Ishikawa (cell line): Measurements from ENCODE around the gene TGM2.

Source experiments
- CREB1 ChIP-seq: IDR thresholded peaks from 2 replicates; pipeline ENCODE4 v1.6.1; 2012; ENCODE audit warnings: low read depth
- EGR1 ChIP-seq: IDR thresholded peaks from 2 replicates; pipeline ENCODE4 v1.6.1; 2012
- EP300 ChIP-seq: IDR thresholded peaks from 2 replicates; pipeline ENCODE4 v1.6.1; 2012; ENCODE audit warnings: borderline replicate concordance
- FOXM1 ChIP-seq: IDR thresholded peaks from 2 replicates; pipeline ENCODE4 v1.6.1; 2012; ENCODE audit warnings: low read depth, borderline replicate concordance
- NFIC ChIP-seq: IDR thresholded peaks from 2 replicates; pipeline ENCODE4 v1.6.1; 2012
- TAF1 ChIP-seq: IDR thresholded peaks from 2 replicates; pipeline ENCODE4 v1.6.1; 2012; ENCODE audit warnings: low read depth, mild to moderate bottlenecking
- TCF12 ChIP-seq: IDR thresholded peaks from 2 replicates; pipeline ENCODE4 v1.6.1; 2012; ENCODE audit warnings: low read depth
- YY1 ChIP-seq: IDR thresholded peaks from 2 replicates; pipeline ENCODE4 v1.6.1; 2012; ENCODE audit warnings: low read depth
- TF ChIP-seq, protein P1 (sequence below): IDR thresholded peaks from 2 replicates; pipeline ENCODE4 v1.6.1; 2012; ENCODE audit warnings: low read depth, mild to moderate bottlenecking
- TF ChIP-seq, protein P2 (sequence below): IDR thresholded peaks from 2 replicates; pipeline ENCODE4 v1.6.1; 2012

DNA sequence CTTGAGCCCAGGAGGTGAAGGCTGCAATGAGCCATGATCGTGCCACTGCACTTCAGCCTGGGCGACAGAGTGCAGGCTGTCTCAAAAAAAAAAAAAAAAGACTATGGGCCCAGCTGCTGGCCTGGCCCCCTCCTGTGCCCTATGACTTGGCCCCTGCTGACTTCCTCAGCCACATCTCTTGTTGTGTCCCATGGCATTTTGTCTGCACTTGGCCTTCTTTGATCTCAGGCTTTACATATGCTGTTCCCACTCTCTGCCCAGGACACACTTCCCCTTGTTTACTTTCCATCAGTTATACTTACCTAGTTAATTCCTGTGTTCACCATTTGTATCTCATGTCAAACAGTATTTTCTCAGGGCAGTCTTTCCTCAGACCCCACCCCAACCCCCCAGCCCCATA lies 87.0 kb downstream of the TGM2 start:
- TF ChIP-seq, protein P1, sequence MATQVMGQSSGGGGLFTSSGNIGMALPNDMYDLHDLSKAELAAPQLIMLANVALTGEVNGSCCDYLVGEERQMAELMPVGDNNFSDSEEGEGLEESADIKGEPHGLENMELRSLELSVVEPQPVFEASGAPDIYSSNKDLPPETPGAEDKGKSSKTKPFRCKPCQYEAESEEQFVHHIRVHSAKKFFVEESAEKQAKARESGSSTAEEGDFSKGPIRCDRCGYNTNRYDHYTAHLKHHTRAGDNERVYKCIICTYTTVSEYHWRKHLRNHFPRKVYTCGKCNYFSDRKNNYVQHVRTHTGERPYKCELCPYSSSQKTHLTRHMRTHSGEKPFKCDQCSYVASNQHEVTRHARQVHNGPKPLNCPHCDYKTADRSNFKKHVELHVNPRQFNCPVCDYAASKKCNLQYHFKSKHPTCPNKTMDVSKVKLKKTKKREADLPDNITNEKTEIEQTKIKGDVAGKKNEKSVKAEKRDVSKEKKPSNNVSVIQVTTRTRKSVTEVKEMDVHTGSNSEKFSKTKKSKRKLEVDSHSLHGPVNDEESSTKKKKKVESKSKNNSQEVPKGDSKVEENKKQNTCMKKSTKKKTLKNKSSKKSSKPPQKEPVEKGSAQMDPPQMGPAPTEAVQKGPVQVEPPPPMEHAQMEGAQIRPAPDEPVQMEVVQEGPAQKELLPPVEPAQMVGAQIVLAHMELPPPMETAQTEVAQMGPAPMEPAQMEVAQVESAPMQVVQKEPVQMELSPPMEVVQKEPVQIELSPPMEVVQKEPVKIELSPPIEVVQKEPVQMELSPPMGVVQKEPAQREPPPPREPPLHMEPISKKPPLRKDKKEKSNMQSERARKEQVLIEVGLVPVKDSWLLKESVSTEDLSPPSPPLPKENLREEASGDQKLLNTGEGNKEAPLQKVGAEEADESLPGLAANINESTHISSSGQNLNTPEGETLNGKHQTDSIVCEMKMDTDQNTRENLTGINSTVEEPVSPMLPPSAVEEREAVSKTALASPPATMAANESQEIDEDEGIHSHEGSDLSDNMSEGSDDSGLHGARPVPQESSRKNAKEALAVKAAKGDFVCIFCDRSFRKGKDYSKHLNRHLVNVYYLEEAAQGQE: no peak
- TF ChIP-seq TAF1 (no peak), EGR1 (no peak), NFIC (no peak), FOXM1 (no peak), TCF12 (no peak), CREB1 (no peak), EP300 (no peak), YY1 (no peak)
- TF ChIP-seq, protein P2, sequence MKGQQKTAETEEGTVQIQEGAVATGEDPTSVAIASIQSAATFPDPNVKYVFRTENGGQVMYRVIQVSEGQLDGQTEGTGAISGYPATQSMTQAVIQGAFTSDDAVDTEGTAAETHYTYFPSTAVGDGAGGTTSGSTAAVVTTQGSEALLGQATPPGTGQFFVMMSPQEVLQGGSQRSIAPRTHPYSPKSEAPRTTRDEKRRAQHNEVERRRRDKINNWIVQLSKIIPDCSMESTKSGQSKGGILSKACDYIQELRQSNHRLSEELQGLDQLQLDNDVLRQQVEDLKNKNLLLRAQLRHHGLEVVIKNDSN: no peak
